SKM-1 (cell line): Measurements from ENCODE around the gene GPR17.
A peak's percentile ranks its signal among the peaks of the same experiment; 100 is the strongest.

Source experiments
- DNase-seq: peaks from one replicate; lab custom pipeline; 2025; ENCODE audit not compliant: unreplicated experiment; lab: John Stamatoyannopoulos, UW

Gene GPR17

GRCh38 chr2:127652786-127653357 is 6.9 kb downstream of the GPR17 start:
- no peak for DNase-seq

GRCh38 chr2:127653421-127654083 is 7.6 kb downstream of the GPR17 start:
- no peak for DNase-seq

- DNase-seq, result no peak
These were observed 8.3 kb downstream of the GPR17 start for GRCh38 chr2:127654084-127654837.

GRCh38 chr2:127654838-127655175 is 8.9 kb downstream of the GPR17 start:
- DNase-seq, result no peak

GRCh38 chr2:127655209-127656073 is 9.5 kb downstream of the GPR17 start:
- DNase-seq, result no peak

- no peak for DNase-seq
These were observed 10.7 kb downstream of the GPR17 start for GRCh38 chr2:127656569-127657231.

- no peak for DNase-seq
These were observed 11.3 kb downstream of the GPR17 start for GRCh38 chr2:127657232-127657595.

- no peak for DNase-seq
These were observed 12.2 kb downstream of the GPR17 start for GRCh38 chr2:127658146-127658545.

GRCh38 chr2:127658641-127659407 is 12.9 kb downstream of the GPR17 start:
- no peak for DNase-seq

GRCh38 chr2:127659408-127660290 is 13.7 kb downstream of the GPR17 start:
- peak; percentile 29 for DNase-seq

GRCh38 chr2:127660291-127660578 is 14.3 kb downstream of the GPR17 start:
- no peak for DNase-seq

- no peak for DNase-seq
These were observed 15.2 kb downstream of the GPR17 start for GRCh38 chr2:127661072-127661649.

- no peak for DNase-seq
These were observed 16.1 kb downstream of the GPR17 start for GRCh38 chr2:127661949-127662510.

- DNase-seq, result no peak
These were observed 17.1 kb downstream of the GPR17 start for GRCh38 chr2:127662937-127663565.

- no peak for DNase-seq
These were observed 17.7 kb downstream of the GPR17 start for GRCh38 chr2:127663566-127664064.

GRCh38 chr2:127664065-127664894 is 18.3 kb downstream of the GPR17 start:
- no peak for DNase-seq

- no peak for DNase-seq
These were observed 18.9 kb downstream of the GPR17 start for GRCh38 chr2:127664895-127665225.
